NOMO-1 treated with dmso at 0.1 percent for 144 hours (cell line): ENCODE results near the gene LSM10.
A peak's percentile ranks its signal among the peaks of the same experiment; 100 is the strongest.

Source experiments
- DNase-seq: peaks from one replicate; lab custom pipeline; 2025; ENCODE audit not compliant: unreplicated experiment; lab: John Stamatoyannopoulos, UW

Gene LSM10

GRCh38 chr1:36411674-36412648, 14.3 kb upstream of the LSM10 start:
- DNase-seq = peak; percentile 9

GRCh38 chr1:36408479-36408878, 10.8 kb upstream of the LSM10 start:
- DNase-seq = no peak

GRCh38 chr1:36406440-36406839, 8.7 kb upstream of the LSM10 start:
- DNase-seq = no peak

- no peak for DNase-seq
These were observed 4.8 kb upstream of the LSM10 start for GRCh38 chr1:36402504-36402890.

GRCh38 chr1:36401602-36402503, 4.1 kb upstream of the LSM10 start:
- DNase-seq = no peak

GRCh38 chr1:36400825-36401601, 3.3 kb upstream of the LSM10 start:
- DNase-seq = peak; percentile 85

GRCh38 chr1:36400514-36400824, 2.8 kb upstream of the LSM10 start:
- no peak for DNase-seq

- DNase-seq = no peak
These were observed 766 bp upstream of the LSM10 start for GRCh38 chr1:36398370-36398977.

- DNase-seq = no peak
These were observed 678 bp downstream of the LSM10 start for GRCh38 chr1:36397083-36397377.

- DNase-seq = no peak
These were observed 1.3 kb downstream of the LSM10 start for GRCh38 chr1:36396359-36396758.

GRCh38 chr1:36393686-36394085, 4.0 kb downstream of the LSM10 start:
- no peak for DNase-seq

GRCh38 chr1:36392836-36393235, 4.9 kb downstream of the LSM10 start:
- DNase-seq = no peak

GRCh38 chr1:36391271-36391670, 6.4 kb downstream of the LSM10 start:
- DNase-seq = no peak

- no peak for DNase-seq
These were observed 7.3 kb downstream of the LSM10 start for GRCh38 chr1:36390411-36390810.

GRCh38 chr1:36389999-36390398, 7.7 kb downstream of the LSM10 start:
- DNase-seq = no peak

- no peak for DNase-seq
These were observed 8.4 kb downstream of the LSM10 start for GRCh38 chr1:36389261-36389660.

- peak; percentile 34 for DNase-seq
These were observed 10.4 kb downstream of the LSM10 start for GRCh38 chr1:36387141-36387949.

GRCh38 chr1:36386265-36387140, 11.2 kb downstream of the LSM10 start:
- peak; percentile 99 for DNase-seq
